WTC11 (cell line): ENCODE measurements around the gene FGFRL1.
"Not testable (repeated sequence)": the region's sequence is repeated elsewhere in the genome, so short reads cannot be mapped to it uniquely, and the experiment has no call there.

Source experiments
- ATF3 ChIP-seq: sonication (generic); formaldehyde crosslinking; conservative IDR thresholded peaks from 2 replicates; pipeline ENCODE4 v1.8.1; 2022; ENCODE audit warnings: mild to moderate bottlenecking, missing genetic modification reagents
- CTCF ChIP-seq: fragments of 200-600 bp; IDR thresholded peaks from 2 replicates; pipeline ENCODE4 v1.8.0; 2022; ENCODE audit warnings: antibody characterized with exemption
- E2F5 ChIP-seq: sonication (generic); formaldehyde crosslinking; IDR thresholded peaks from 2 replicates; pipeline ENCODE4 v1.8.1; 2022; ENCODE audit warnings: mild to moderate bottlenecking, moderate library complexity, missing genetic modification reagents
- ELF4 ChIP-seq: sonication (generic); formaldehyde crosslinking; IDR thresholded peaks from 2 replicates; pipeline ENCODE4 v1.8.1; 2022; ENCODE audit warnings: low read depth, mild to moderate bottlenecking, moderate library complexity, missing genetic modification reagents
- SMAD3 ChIP-seq: sonication (generic); formaldehyde crosslinking; IDR thresholded peaks from 2 replicates; pipeline ENCODE4 v1.8.0; 2022; ENCODE audit warnings: missing genetic modification reagents, mild to moderate bottlenecking, borderline replicate concordance
- ZNF232 ChIP-seq: sonication (generic); formaldehyde crosslinking; IDR thresholded peaks from 2 replicates; pipeline ENCODE4 v1.8.0; 2022; ENCODE audit warnings: mild to moderate bottlenecking, missing genetic modification reagents
- ZNF263 ChIP-seq: sonication (generic); formaldehyde crosslinking; IDR thresholded peaks from 2 replicates; pipeline ENCODE4 v1.8.1; 2022; ENCODE audit warnings: low read depth, mild to moderate bottlenecking, moderate library complexity, missing genetic modification reagents
- ZNF416 ChIP-seq: fragments of 250-450 bp; sonication (Bioruptor Pico); IDR thresholded peaks from 2 replicates; pipeline ENCODE4 v1.9.0; 2021; ENCODE audit warnings: mild to moderate bottlenecking, inconsistent platforms
- TF ChIP-seq, protein P1 (sequence below): sonication (generic); formaldehyde crosslinking; IDR thresholded peaks from 2 replicates; pipeline ENCODE4 v1.8.0; 2022; ENCODE audit warnings: mild to moderate bottlenecking, missing genetic modification reagents

- TF ChIP-seq ZNF232 (CRISPR knock-in tag); CTCF; ELF4 (CRISPR knock-in tag); SMAD3 (CRISPR knock-in tag); ATF3 (CRISPR knock-in tag); ZNF263; E2F5 (CRISPR knock-in tag); ZNF416: not testable (repeated sequence)
- TF ChIP-seq, protein P1, sequence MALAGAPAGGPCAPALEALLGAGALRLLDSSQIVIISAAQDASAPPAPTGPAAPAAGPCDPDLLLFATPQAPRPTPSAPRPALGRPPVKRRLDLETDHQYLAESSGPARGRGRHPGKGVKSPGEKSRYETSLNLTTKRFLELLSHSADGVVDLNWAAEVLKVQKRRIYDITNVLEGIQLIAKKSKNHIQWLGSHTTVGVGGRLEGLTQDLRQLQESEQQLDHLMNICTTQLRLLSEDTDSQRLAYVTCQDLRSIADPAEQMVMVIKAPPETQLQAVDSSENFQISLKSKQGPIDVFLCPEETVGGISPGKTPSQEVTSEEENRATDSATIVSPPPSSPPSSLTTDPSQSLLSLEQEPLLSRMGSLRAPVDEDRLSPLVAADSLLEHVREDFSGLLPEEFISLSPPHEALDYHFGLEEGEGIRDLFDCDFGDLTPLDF = not testable (repeated sequence)
Observed at GRCh38 chr4:1055243-1055701, 43.8 kb downstream of the FGFRL1 start.
